ENCODE data around the gene EHF. TPM values are rescaled to one million over a fixed set of nuclear protein-coding genes. Genes with fewer than 3 reads are reported as not detected.

Gene EHF
- total RNA-seq, 1 donor from 2014 or later: not detected

GRCh38 chr11:34634694-34635062, 13.8 kb downstream of the EHF start:
- TF ChIP-seq CTCF (IDR thresholded peaks at IDR 0.05): no peak
- no peaks in the 10 kb centered on the region for H3K36me3 Mint-ChIP-seq (ENCODE audit: unreplicated experiment)
- H3K9me3 Mint-ChIP-seq (ENCODE audit: unreplicated experiment): no peaks in the 10 kb centered on the region
- no peaks in the 10 kb centered on the region for H3K27me3 Mint-ChIP-seq (ENCODE audit: unreplicated experiment)
- DNase-seq (ENCODE audit: extremely low spot score, unreplicated experiment): no peak
- H3K27ac Mint-ChIP-seq (ENCODE audit: unreplicated experiment): no peak overlapping the region
- H3K4me3 Mint-ChIP-seq (ENCODE audit: unreplicated experiment): no peak overlapping the region
- peaks cover 38% of the 10 kb centered on the region for H3K4me1 Mint-ChIP-seq (ENCODE audit: unreplicated experiment)

- Mint-ChIP-seq H3K27ac (ENCODE audit: unreplicated experiment) (no peak overlapping the region), H3K27me3 (ENCODE audit: unreplicated experiment) (no peaks in the 10 kb centered on the region), H3K36me3 (ENCODE audit: unreplicated experiment) (no peaks in the 10 kb centered on the region), H3K4me1 (ENCODE audit: unreplicated experiment) (peaks cover 46% of the 10 kb centered on the region), H3K9me3 (ENCODE audit: unreplicated experiment) (no peaks in the 10 kb centered on the region), H3K4me3 (ENCODE audit: unreplicated experiment) (no peak overlapping the region)
- TF ChIP-seq CTCF (IDR thresholded peaks at IDR 0.05): no peak
- no peak for DNase-seq (ENCODE audit: extremely low spot score, unreplicated experiment)
Measured at GRCh38 chr11:34636127-34636526, 15.2 kb downstream of the EHF start.

- Mint-ChIP-seq H3K9me3 (ENCODE audit: unreplicated experiment) (no peaks in the 10 kb centered on the region), H3K36me3 (ENCODE audit: unreplicated experiment) (no peaks in the 10 kb centered on the region), H3K27ac (ENCODE audit: unreplicated experiment) (no peak overlapping the region), H3K4me1 (ENCODE audit: unreplicated experiment) (peaks cover 49% of the 10 kb centered on the region), H3K27me3 (ENCODE audit: unreplicated experiment) (no peaks in the 10 kb centered on the region), H3K4me3 (ENCODE audit: unreplicated experiment) (no peak overlapping the region)
- no peak for DNase-seq (ENCODE audit: extremely low spot score, unreplicated experiment)
- no peak for TF ChIP-seq CTCF (IDR thresholded peaks at IDR 0.05)
Measured at GRCh38 chr11:34637303-34637702, 16.4 kb downstream of the EHF start.

- no peak overlapping the region for H3K4me3 Mint-ChIP-seq (ENCODE audit: unreplicated experiment)
- no peaks in the 10 kb centered on the region for H3K9me3 Mint-ChIP-seq (ENCODE audit: unreplicated experiment)
- H3K27me3 Mint-ChIP-seq (ENCODE audit: unreplicated experiment): no peaks in the 10 kb centered on the region
- no peak overlapping the region for H3K27ac Mint-ChIP-seq (ENCODE audit: unreplicated experiment)
- no peak for DNase-seq (ENCODE audit: extremely low spot score, unreplicated experiment)
- H3K36me3 Mint-ChIP-seq (ENCODE audit: unreplicated experiment): no peaks in the 10 kb centered on the region
- no peak for TF ChIP-seq CTCF (IDR thresholded peaks at IDR 0.05)
- H3K4me1 Mint-ChIP-seq (ENCODE audit: unreplicated experiment): peaks cover 44% of the 10 kb centered on the region
Measured at GRCh38 chr11:34638897-34639296, 18.0 kb downstream of the EHF start.

- Mint-ChIP-seq H3K9me3 (ENCODE audit: unreplicated experiment) (no peaks in the 10 kb centered on the region), H3K4me3 (ENCODE audit: unreplicated experiment) (no peak overlapping the region), H3K36me3 (ENCODE audit: unreplicated experiment) (no peaks in the 10 kb centered on the region), H3K27ac (ENCODE audit: unreplicated experiment) (no peak overlapping the region), H3K4me1 (ENCODE audit: unreplicated experiment) (peaks cover 44% of the 10 kb centered on the region), H3K27me3 (ENCODE audit: unreplicated experiment) (no peaks in the 10 kb centered on the region)
- no peak for DNase-seq (ENCODE audit: extremely low spot score, unreplicated experiment)
- no peak for TF ChIP-seq CTCF (IDR thresholded peaks at IDR 0.05)
Measured at GRCh38 chr11:34639545-34639944, 18.7 kb downstream of the EHF start.
